SK-N-MC (cell line): ENCODE data around the gene ACTA1.

Source experiments
- EZH2 ChIP-seq: fragments of 200-600 bp; sonication (generic); IDR thresholded peaks from one replicate; pipeline ENCODE4 v1.6.1; 2017; ENCODE audit warnings: antibody characterized with exemption
- FOXP2 ChIP-seq: optimal IDR thresholded peaks from 2 replicates; pipeline ENCODE3; 2011; ENCODE audit warnings: mild to moderate bottlenecking, moderate library complexity; ENCODE audit not compliant: insufficient read depth; ENCODE audit errors: extremely low read length, control extremely low read depth
- POLR2AphosphoS5 ChIP-seq: IDR thresholded peaks from 2 replicates; pipeline ENCODE4 v1.6.1; 2012; ENCODE audit warnings: mild to moderate bottlenecking, low read depth, low read length, borderline replicate concordance

DNA sequence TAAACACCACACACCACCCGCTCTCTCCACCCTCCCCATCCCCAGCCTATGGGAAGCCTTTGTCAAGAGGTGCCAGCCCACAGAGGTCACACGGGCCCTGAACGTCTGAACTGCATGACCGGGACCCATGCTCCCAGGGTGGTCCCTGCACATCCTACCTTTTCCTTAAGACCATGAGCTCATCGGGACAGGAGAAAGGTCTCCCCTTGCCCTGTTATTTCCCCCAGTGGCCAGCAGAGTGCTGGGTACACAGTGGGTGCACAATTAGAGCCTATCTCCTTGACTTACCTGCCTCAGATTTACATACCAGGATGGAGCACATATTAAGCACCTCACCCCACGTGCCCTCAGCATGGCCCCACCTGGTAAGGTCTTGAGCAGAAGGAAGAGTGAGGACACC is 30.9 kb downstream of the ACTA1 start:
- TF ChIP-seq POLR2AphosphoS5 (no peak), EZH2 (no peak), FOXP2 (no peak)
